Neuron (in vitro differentiated cells): ENCODE results near the gene ZXDB.
"Not testable (repeated sequence)": the region's sequence is repeated elsewhere in the genome, so short reads cannot be mapped to it uniquely, and the experiment has no call there.

Source experiments
- H2AFZ ChIP-seq: one replicate; pipeline ENCODE4 v1.6.1; 2013; ENCODE audit warnings: low read depth, mild to moderate bottlenecking, inconsistent platforms, low read length, moderate library complexity
- H3K27me3 ChIP-seq: one replicate; pipeline ENCODE4 v1.6.1; 2013; ENCODE audit warnings: low read length; ENCODE audit not compliant: insufficient read depth
- H3K36me3 ChIP-seq: one replicate; pipeline ENCODE4 v1.6.1; 2013; ENCODE audit warnings: low read length; ENCODE audit not compliant: insufficient read depth
- H3K4me1 ChIP-seq: one replicate; pipeline ENCODE4 v1.6.1; 2013; ENCODE audit warnings: low read length; ENCODE audit not compliant: insufficient read depth
- H3K4me3 ChIP-seq: 2 replicates; pipeline ENCODE4 v1.5.1; 2013; ENCODE audit warnings: mild to moderate bottlenecking, low read length, moderate library complexity
- H3K9me3 ChIP-seq: one replicate; pipeline ENCODE4 v1.6.1; 2013; ENCODE audit warnings: low read length

Gene ZXDB

DNA sequence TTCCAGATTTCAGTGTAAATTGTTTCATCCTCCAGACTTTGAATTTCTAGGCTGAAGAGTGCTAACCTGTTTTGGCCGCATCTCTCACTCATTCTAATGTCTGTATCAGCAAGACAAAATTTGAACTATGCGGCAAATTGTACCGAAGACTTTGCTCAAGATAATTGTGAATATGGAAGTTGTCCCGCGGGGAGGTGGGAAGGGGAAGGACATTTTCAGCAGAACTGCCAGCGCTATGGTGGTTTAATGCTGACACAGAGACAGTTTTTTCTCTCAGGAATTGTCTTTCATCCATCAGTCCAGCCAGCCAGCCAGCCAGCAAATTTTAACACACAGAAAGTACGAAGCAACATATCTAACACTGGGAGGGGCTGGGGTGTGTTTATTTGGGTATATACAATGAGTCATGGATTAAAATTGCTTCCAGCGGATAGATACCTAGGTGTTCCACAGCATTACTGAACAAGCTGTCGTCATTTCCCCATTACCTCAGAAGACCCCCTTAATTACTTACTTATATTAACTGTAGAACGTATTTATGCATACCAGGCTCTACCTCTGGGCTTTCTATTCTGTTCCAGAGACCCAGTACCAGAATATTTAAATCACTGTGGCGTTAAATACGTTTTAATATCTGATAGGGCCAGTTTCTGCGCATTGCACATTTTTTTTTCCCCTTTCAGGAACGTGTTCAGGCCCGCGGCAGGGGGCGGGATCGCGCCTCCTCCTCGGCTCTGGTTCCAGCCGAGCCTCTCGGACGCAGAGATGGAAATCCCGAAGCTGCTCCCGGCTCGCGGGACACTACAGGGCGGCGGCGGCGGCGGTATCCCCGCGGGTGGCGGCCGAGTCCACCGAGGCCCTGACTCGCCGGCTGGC lies at the start of gene ZXDB:
Gene ZXDB (plus strand): TSS at position 728 of the 876 bp plus-strand sequence. CDS start 38 bp downstream, at position 766.
- H3K4me1 ChIP-seq = peaks cover 16% of the 10 kb centered on the region
- peak within 1 kb of the TSS; percentile 81 for H2AFZ ChIP-seq
- H3K9me3 ChIP-seq, H3K27me3 ChIP-seq, H3K36me3 ChIP-seq: not testable (repeated sequence)
- peak within 1 kb of the TSS; percentile 63 for H3K4me3 ChIP-seq

DNA sequence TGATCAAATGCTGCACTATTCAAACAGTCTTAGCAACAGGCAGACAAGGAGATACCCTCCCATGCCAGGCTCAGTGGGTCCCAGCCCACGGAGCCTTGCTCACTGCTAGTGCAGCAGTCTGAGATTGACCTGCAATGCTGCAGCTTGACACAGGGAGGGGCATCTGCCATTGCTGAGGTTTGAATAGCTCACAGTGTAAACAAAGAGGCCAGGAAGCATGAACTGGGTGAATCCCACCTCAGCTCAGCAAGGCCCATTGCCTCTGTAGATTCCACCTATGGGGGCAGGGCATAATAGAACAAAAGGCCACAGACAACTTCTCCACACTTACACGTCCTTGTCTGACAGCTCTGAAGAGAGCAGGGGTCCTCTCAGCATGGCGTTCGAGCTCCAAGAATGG lies 26.6 kb upstream of the ZXDB start:
- no peak overlapping the region for H2AFZ ChIP-seq
- no peaks in the 10 kb centered on the region for H3K9me3 ChIP-seq
- no peaks in the 10 kb centered on the region for H3K36me3 ChIP-seq
- H3K27me3 ChIP-seq = no peaks in the 10 kb centered on the region
- no peak overlapping the region for H3K4me3 ChIP-seq
- no peaks in the 10 kb centered on the region for H3K4me1 ChIP-seq

DNA sequence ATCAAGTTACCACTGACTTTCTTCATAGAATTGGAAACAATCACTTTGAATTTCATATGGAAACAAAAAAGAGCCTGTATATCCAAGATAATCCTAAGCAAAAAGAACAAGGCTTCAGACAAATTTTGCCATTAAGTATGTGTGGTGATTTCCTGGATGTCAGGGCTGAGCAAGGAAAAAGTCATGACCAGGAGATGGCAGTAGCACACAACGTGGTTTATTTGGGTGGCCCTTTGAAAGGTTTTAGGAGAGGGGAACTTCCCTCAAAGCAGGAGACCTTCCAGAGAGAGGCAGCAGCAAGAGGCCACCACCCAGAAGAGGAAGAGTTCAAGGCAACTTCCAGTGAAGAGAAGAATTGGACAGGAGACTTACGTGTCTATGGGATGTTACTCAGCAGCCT lies 18.1 kb upstream of the ZXDB start:
- Histone ChIP-seq H3K4me3 (no peak overlapping the region), H2AFZ (no peak overlapping the region), H3K9me3 (no peaks in the 10 kb centered on the region), H3K36me3 (no peaks in the 10 kb centered on the region), H3K27me3 (no peaks in the 10 kb centered on the region), H3K4me1 (no peaks in the 10 kb centered on the region)

DNA sequence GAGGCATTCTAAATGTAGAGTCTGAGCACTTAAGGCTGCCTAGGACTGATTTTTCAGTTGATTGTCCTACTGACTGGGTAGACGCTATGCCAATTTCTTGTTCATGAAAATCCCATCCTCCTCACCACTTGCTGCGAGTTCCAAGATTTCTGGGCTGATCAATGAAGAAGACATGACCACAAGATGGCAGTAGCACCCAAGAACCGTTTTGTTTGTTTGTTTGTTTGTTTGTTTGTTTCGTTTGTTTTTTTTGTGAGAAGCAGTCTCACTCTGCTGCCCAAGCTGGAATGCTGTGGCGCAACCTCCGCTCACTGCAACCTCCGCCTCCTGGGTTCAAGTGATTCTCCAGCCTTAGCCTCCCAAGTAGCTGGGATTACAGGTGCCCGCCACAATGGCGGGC lies 8.9 kb upstream of the ZXDB start:
- not testable (repeated sequence) for H3K27me3 ChIP-seq, H3K9me3 ChIP-seq, H3K4me1 ChIP-seq, H2AFZ ChIP-seq, H3K36me3 ChIP-seq, H3K4me3 ChIP-seq

DNA sequence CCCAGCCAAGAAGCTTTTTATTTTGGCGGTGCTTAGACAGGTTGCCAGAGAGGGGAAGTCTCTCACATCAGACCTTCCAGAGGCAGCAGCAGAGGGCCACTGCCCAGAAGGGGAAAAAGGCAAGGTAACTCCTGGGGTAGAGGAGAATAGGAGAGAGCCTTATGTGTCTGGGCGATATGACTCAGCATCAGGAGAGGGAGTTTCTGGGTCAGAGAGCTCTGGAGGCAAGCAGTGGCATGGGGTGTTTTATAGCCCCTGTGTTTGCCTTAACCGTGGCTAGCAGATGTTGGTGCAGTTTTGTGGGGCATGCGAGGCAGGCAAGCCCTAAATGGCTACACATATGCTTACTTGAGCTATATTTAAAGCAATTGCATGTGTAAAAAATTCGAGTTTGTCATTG lies 8.3 kb upstream of the ZXDB start:
- Histone ChIP-seq H2AFZ (no peak overlapping the region), H3K27me3 (peaks cover 3% of the 10 kb centered on the region), H3K36me3 (no peaks in the 10 kb centered on the region), H3K4me1 (no peaks in the 10 kb centered on the region), H3K9me3 (no peaks in the 10 kb centered on the region), H3K4me3 (no peak overlapping the region)

DNA sequence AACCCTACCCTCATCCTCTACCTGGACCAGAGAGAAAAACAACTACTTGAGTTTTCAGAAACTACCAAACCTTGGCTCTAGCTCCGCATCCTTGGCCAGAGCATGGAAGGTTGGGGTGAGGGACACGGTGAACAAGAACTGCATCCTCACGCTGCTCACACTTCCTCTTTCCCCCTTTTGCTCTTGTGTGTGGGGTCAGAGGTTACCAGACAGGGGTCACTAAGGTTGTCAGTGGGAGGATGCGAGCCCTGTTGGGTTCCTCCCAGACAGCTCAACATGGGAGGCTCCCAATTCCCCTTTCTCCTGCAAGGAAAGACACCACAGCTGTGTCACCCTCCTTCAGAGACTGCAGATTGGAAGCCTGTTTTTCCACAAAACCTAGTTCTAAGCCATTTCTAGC lies 5.5 kb upstream of the ZXDB start:
- no peaks in the 10 kb centered on the region for H3K36me3 ChIP-seq
- H2AFZ ChIP-seq = no peak overlapping the region
- H3K4me1 ChIP-seq = peaks cover 3% of the 10 kb centered on the region

GRCh38 chrX:57587062-57587461 lies 4.7 kb upstream of the ZXDB start:
- Histone ChIP-seq H2AFZ (no peak overlapping the region), H3K9me3 (no peaks in the 10 kb centered on the region), H3K27me3 (no peaks in the 10 kb centered on the region), H3K4me1 (peaks cover 3% of the 10 kb centered on the region), H3K36me3 (no peaks in the 10 kb centered on the region), H3K4me3 (no peak overlapping the region)

More for the DNA sequence above, 5.5 kb upstream of the ZXDB start:
- Histone ChIP-seq H3K4me3 (no peak overlapping the region), H3K27me3 (no peaks in the 10 kb centered on the region), H3K9me3 (no peaks in the 10 kb centered on the region)

GRCh38 chrX:57587607-57588006 lies 4.2 kb upstream of the ZXDB start:
- no peak overlapping the region for H2AFZ ChIP-seq
- H3K4me1 ChIP-seq = peaks cover 3% of the 10 kb centered on the region
- no peaks in the 10 kb centered on the region for H3K36me3 ChIP-seq
- H3K27me3 ChIP-seq = no peaks in the 10 kb centered on the region
- no peak overlapping the region for H3K4me3 ChIP-seq
- no peaks in the 10 kb centered on the region for H3K9me3 ChIP-seq

GRCh38 chrX:57592160-57592893 lies 516 bp downstream of the ZXDB start:
- peaks cover 18% of the 10 kb centered on the region for H3K4me1 ChIP-seq

GRCh38 chrX:57592894-57593215 lies 1.0 kb downstream of the ZXDB start:
- not testable (repeated sequence) for H3K9me3 ChIP-seq, H3K36me3 ChIP-seq, H3K27me3 ChIP-seq
- peak overlapping the region; percentile 81 for H2AFZ ChIP-seq
- peaks cover 18% of the 10 kb centered on the region for H3K4me1 ChIP-seq
- peak overlapping the region; percentile 54 for H3K4me3 ChIP-seq

More at GRCh38 chrX:57592160-57592893, 516 bp downstream of the ZXDB start:
- H3K9me3 ChIP-seq, H3K27me3 ChIP-seq, H3K36me3 ChIP-seq: not testable (repeated sequence)
- H2AFZ ChIP-seq = peak overlapping the region; percentile 81
- peak overlapping the region; percentile 54 for H3K4me3 ChIP-seq

DNA sequence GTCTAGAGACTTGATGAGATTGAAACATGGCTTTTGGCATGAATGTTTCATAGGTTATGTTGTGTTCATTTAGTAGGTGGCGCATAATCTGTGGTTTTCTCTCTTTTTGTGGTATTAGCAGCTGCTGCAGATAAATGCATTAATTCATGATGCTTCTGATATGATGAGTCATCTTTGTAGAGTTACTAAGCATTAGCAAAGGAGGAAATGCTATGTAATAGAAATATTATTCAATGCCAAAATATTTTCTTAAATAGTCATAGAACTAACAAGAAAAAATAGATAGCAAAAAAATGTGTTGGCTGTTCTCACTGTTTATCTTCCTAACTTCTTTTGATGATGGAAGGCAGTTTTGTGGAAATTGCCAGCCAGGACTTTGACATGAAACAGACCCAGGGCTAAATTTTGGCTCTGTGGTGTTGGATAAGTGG lies 3.6 kb downstream of the ZXDB start:
- H3K36me3 ChIP-seq = peaks cover 3% of the 10 kb centered on the region
- H2AFZ ChIP-seq = no peak overlapping the region
- peaks cover 18% of the 10 kb centered on the region for H3K4me1 ChIP-seq
- no peaks in the 10 kb centered on the region for H3K9me3 ChIP-seq
- H3K27me3 ChIP-seq = no peaks in the 10 kb centered on the region
- H3K4me3 ChIP-seq = peak overlapping the region; percentile 4

GRCh38 chrX:57596109-57596508 lies 4.3 kb downstream of the ZXDB start:
- peak overlapping the region; percentile 20 for H3K4me3 ChIP-seq
- no peaks in the 10 kb centered on the region for H3K27me3 ChIP-seq
- H3K4me1 ChIP-seq = peaks cover 17% of the 10 kb centered on the region
- no peaks in the 10 kb centered on the region for H3K9me3 ChIP-seq
- H3K36me3 ChIP-seq = peaks cover 3% of the 10 kb centered on the region
- H2AFZ ChIP-seq = no peak overlapping the region

DNA sequence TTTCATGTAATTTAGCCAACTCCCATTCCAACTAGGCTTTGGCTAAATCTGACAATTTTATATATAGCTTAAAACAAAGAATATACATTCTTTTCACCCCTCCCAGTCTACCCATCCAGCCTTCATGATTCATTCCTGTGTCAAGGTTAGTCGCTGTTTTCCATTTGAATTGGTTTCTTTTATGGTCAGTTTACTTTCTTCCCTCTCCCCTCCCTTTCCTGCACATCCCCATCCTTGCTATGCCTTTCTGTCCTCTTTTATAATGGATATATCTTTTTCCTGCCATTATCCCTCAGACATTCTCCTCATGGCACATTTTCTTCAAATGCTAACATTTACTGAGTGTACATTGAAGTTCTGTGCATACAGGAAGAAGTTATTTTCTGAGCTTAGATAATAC lies 4.7 kb downstream of the ZXDB start:
- H3K9me3 ChIP-seq = no peaks in the 10 kb centered on the region
- peak overlapping the region; percentile 20 for H3K4me3 ChIP-seq
- H3K4me1 ChIP-seq = peaks cover 15% of the 10 kb centered on the region
- no peaks in the 10 kb centered on the region for H3K27me3 ChIP-seq
- H3K36me3 ChIP-seq = peaks cover 3% of the 10 kb centered on the region
- H2AFZ ChIP-seq = no peak overlapping the region
